Liver (tissue), 9 donors: ENCODE measurements around the gene EIF4G3. TPM values are rescaled to one million over a fixed set of nuclear protein-coding genes. Genes with fewer than 3 reads are reported as not detected.

Experiments used
- DNase-seq: peaks from one replicate; pipeline ENCODE4 v3.0.0-alpha.2; 2017; ENCODE audit warnings: low spot score
- H3K27ac ChIP-seq, 2 donors: one replicate each; pipeline ENCODE4 v1.7.0; 2013; ENCODE audit warnings: inconsistent platforms in 2 of 2, low read length in 2 of 2, control low read depth in 1 of 2, low read depth in 1 of 2, mild to moderate bottlenecking in 1 of 2
- H3K27me3 ChIP-seq, 4 donors: one replicate each; pipeline versions ENCODE4 v1.6.1 to v1.7.0; 2013; ENCODE audit warnings: low read length in 3 of 4, inconsistent platforms in 1 of 4, mild to moderate bottlenecking in 1 of 4, moderate library complexity in 1 of 4; ENCODE audit not compliant: control insufficient read depth in 4 of 4, insufficient read depth in 4 of 4
- H3K36me3 ChIP-seq, 4 donors: one replicate each; pipeline versions ENCODE4 v1.6.1 to v1.7.0; 2013; ENCODE audit warnings: low read length in 3 of 4, mild to moderate bottlenecking in 3 of 4, low read depth in 1 of 4, moderate library complexity in 1 of 4; ENCODE audit not compliant: control insufficient read depth in 4 of 4, insufficient read depth in 3 of 4
- H3K4me1 ChIP-seq, 4 donors: one replicate each; pipeline versions ENCODE4 v1.6.1 to v1.7.0; 2013; ENCODE audit warnings: low read length in 3 of 4, mild to moderate bottlenecking in 3 of 4, moderate library complexity in 1 of 4; ENCODE audit not compliant: control insufficient read depth in 4 of 4, insufficient read depth in 4 of 4
- H3K4me3 ChIP-seq, 3 donors: one replicate each; pipeline versions ENCODE4 v1.6.1 to v1.7.0; 2013; ENCODE audit warnings: low read length in 3 of 3, control low read depth in 1 of 3, low read depth in 1 of 3, mild to moderate bottlenecking in 1 of 3
- H3K9ac ChIP-seq, 2 donors: one replicate each; pipeline ENCODE4 v1.7.0; 2013; ENCODE audit warnings: low read length in 2 of 2, mild to moderate bottlenecking in 2 of 2, moderate library complexity in 2 of 2, control low read depth in 1 of 2, low read depth in 1 of 2
- H3K9me3 ChIP-seq, 4 donors: one replicate each; pipeline versions ENCODE4 v1.6.1 to v1.7.0; 2013; ENCODE audit warnings: low read length in 3 of 4; ENCODE audit not compliant: control insufficient read depth in 4 of 4
- EGR1 ChIP-seq, 2 donors: IDR thresholded peaks; 2 replicates each; pipeline ENCODE4 v1.6.1; 2016 to 2018; ENCODE audit warnings: antibody characterized with exemption in 2 of 2, low read depth in 2 of 2
- FOXA1 ChIP-seq: IDR thresholded peaks from 2 replicates; pipeline ENCODE4 v1.6.1; 2016; ENCODE audit warnings: antibody characterized with exemption
- FOXA2 ChIP-seq: IDR thresholded peaks from 2 replicates; pipeline ENCODE4 v1.6.1; 2016; ENCODE audit warnings: antibody characterized with exemption
- HNF4A ChIP-seq, 2 donors: conservative IDR thresholded peaks; 2 replicates each; pipeline ENCODE4 v1.6.1; 2016; ENCODE audit warnings: antibody characterized with exemption in 2 of 2, mild to moderate bottlenecking in 2 of 2
- HNF4G ChIP-seq: IDR thresholded peaks from 2 replicates; pipeline ENCODE4 v1.6.1; 2016; ENCODE audit warnings: antibody characterized with exemption
- NR2F2 ChIP-seq: IDR thresholded peaks from 2 replicates; pipeline ENCODE4 v1.6.1; 2016; ENCODE audit warnings: antibody characterized with exemption
- RAD21 ChIP-seq, 2 donors: IDR thresholded peaks; 2 replicates each; pipeline ENCODE4 v1.6.1; 2016; ENCODE audit warnings: antibody characterized with exemption in 2 of 2, mild to moderate bottlenecking in 2 of 2
- RXRA ChIP-seq, 2 donors: IDR thresholded peaks; 2 replicates each; pipeline ENCODE4 v1.6.1; 2017 to 2018; ENCODE audit warnings: antibody characterized with exemption in 2 of 2, mild to moderate bottlenecking in 1 of 2
- SP1 ChIP-seq: IDR thresholded peaks from 2 replicates; pipeline ENCODE4 v1.6.1; 2018; ENCODE audit warnings: antibody characterized with exemption, mild to moderate bottlenecking
- TAF1 ChIP-seq: conservative IDR thresholded peaks from 2 replicates; pipeline ENCODE4 v1.6.1; 2016; ENCODE audit warnings: antibody characterized with exemption, mild to moderate bottlenecking
- YY1 ChIP-seq: IDR thresholded peaks from 2 replicates; pipeline ENCODE4 v1.6.1; 2016; ENCODE audit warnings: antibody characterized with exemption, mild to moderate bottlenecking
- WGBS: extraction: QIAGEN DNeasy Blood & Tissue Kit; methylation state at CpG from one replicate; pipeline ENCODE4 v1.1.7; 2013; 5-methylcytosine and 5-hydroxymethylcytosine counted together
- polyA plus RNA-seq, 2 donors: library from polyadenylated mRNA; stranded (reverse) in 1 of 2; unstranded in 1 of 2; fragments of 200-250 nt in 1 of 2; fragments of >200 nt in 1 of 2; fragmentation: Nextera tagmentation in 1 of 2; extraction: Ambion mirVana in 1 of 2; gene quantifications; one replicate each; pipeline versions ENCODE4 v1.2.1 to v1.2.3, GENCODE V29; 2013 to 2015
- total RNA-seq, 2 donors: library from RNA; depleted of rRNA; stranded (reverse); fragments of >200 nt; gene quantifications; one replicate each; pipeline ENCODE4 v1.2.3, GENCODE V29; 2014
- TF ChIP-seq, protein P1 (sequence below): IDR thresholded peaks from 2 replicates; pipeline ENCODE4 v1.6.1; 2016; ENCODE audit warnings: antibody characterized with exemption
- TF ChIP-seq, protein P2 (sequence below): IDR thresholded peaks from 2 replicates; pipeline ENCODE4 v1.6.1; 2016; ENCODE audit warnings: antibody characterized with exemption
- TF ChIP-seq, protein P3 (sequence below): IDR thresholded peaks from 2 replicates; pipeline ENCODE4 v1.6.1; 2016; ENCODE audit warnings: antibody characterized with exemption, mild to moderate bottlenecking
- TF ChIP-seq, protein P4 (sequence below): IDR thresholded peaks from 2 replicates; pipeline ENCODE4 v1.6.1; 2016; ENCODE audit warnings: antibody characterized with exemption
- donor health status: healthy.
- donor health status: healthy.
- donor health status: healthy.
- donor health status: healthy.
- donor health status: healthy.

Gene EIF4G3
- total and polyA plus RNA-seq, 4 donors = 7.6 to 22.8 (median 11.7) TPM

DNA sequence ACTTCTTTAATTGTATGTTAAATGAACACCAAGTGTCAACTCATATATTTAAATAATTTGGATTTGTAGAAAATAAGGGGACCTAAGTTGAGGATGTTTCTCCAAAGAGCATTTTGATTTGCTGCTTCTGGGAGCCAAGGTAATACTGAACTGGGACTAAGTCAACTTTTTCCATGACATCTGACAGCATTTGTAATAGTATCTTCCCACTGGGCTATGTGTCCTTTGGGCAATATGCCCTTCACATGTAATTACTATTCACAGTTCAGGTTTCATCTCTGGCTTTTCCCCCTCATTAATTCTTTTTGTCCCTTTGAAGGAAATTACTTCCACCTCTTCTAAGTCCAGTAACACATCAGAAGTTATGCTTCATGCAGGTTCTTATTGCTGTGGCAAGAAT lies 352.9 kb downstream of the EIF4G3 start:
- H3K27ac ChIP-seq = no peak overlapping the region
- no peaks in the 10 kb centered on the region for H3K27me3 ChIP-seq
- TF ChIP-seq, protein P1, sequence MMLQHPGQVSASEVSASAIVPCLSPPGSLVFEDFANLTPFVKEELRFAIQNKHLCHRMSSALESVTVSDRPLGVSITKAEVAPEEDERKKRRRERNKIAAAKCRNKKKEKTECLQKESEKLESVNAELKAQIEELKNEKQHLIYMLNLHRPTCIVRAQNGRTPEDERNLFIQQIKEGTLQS = no peak
- TF ChIP-seq RAD21 (IDR thresholded peaks at IDR 0.05) = no peak
- TF ChIP-seq EGR1 (IDR thresholded peaks at IDR 0.05; ENCODE audit: low read depth in 2 of 2) = no peak
- H3K36me3 ChIP-seq = peaks cover 1 to 17% (median 13%) of the 10 kb centered on the region in 4 donors
- H3K9me3 ChIP-seq = no peaks in the 10 kb centered on the region
- no peak overlapping the region for H3K9ac ChIP-seq
- H3K4me3 ChIP-seq = no peak overlapping the region
- no peaks in the 10 kb centered on the region for H3K4me1 ChIP-seq
- DNase-seq = no peak

DNA sequence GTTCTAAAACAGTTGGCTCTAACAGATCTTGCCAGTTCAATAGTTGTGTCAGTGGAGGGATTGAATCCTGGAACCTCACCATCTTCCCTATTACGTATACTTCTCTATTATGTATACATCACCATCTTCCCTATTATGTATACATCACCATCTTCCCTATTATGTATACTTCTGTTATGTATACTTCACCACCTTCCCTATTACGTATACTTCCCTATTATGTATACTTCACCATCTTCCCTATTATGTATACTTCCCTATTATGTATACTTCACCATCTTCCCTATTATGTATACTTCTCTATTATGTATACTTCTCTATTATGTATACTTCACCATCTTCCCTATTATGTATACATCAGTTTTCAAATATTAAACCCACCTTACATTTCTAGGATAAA lies 355.2 kb downstream of the EIF4G3 start:
- H3K27ac ChIP-seq = no peak overlapping the region
- no peak overlapping the region for H3K9ac ChIP-seq
- H3K27me3 ChIP-seq = no peaks in the 10 kb centered on the region
- no peaks in the 10 kb centered on the region for H3K9me3 ChIP-seq
- no peaks in the 10 kb centered on the region for H3K4me1 ChIP-seq
- H3K36me3 ChIP-seq = peaks cover 0 to 16% (median 7%) of the 10 kb centered on the region in 4 donors
- DNase-seq = no peak
- TF ChIP-seq, protein P1 = no peak
- TF ChIP-seq, protein P2, sequence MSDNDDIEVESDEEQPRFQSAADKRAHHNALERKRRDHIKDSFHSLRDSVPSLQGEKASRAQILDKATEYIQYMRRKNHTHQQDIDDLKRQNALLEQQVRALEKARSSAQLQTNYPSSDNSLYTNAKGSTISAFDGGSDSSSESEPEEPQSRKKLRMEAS = no peak
- no peak for TF ChIP-seq SP1
- TF ChIP-seq TAF1 = no peak
- no peak for TF ChIP-seq FOXA1
- TF ChIP-seq HNF4A (conservative IDR thresholded peaks at IDR 0.05) = no peak
- no peak for TF ChIP-seq NR2F2
- no peak for TF ChIP-seq RXRA (IDR thresholded peaks at IDR 0.05)
- no peak for TF ChIP-seq YY1
- TF ChIP-seq HNF4G = no peak
- TF ChIP-seq, protein P3, sequence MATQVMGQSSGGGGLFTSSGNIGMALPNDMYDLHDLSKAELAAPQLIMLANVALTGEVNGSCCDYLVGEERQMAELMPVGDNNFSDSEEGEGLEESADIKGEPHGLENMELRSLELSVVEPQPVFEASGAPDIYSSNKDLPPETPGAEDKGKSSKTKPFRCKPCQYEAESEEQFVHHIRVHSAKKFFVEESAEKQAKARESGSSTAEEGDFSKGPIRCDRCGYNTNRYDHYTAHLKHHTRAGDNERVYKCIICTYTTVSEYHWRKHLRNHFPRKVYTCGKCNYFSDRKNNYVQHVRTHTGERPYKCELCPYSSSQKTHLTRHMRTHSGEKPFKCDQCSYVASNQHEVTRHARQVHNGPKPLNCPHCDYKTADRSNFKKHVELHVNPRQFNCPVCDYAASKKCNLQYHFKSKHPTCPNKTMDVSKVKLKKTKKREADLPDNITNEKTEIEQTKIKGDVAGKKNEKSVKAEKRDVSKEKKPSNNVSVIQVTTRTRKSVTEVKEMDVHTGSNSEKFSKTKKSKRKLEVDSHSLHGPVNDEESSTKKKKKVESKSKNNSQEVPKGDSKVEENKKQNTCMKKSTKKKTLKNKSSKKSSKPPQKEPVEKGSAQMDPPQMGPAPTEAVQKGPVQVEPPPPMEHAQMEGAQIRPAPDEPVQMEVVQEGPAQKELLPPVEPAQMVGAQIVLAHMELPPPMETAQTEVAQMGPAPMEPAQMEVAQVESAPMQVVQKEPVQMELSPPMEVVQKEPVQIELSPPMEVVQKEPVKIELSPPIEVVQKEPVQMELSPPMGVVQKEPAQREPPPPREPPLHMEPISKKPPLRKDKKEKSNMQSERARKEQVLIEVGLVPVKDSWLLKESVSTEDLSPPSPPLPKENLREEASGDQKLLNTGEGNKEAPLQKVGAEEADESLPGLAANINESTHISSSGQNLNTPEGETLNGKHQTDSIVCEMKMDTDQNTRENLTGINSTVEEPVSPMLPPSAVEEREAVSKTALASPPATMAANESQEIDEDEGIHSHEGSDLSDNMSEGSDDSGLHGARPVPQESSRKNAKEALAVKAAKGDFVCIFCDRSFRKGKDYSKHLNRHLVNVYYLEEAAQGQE = no peak
- TF ChIP-seq, protein P4, sequence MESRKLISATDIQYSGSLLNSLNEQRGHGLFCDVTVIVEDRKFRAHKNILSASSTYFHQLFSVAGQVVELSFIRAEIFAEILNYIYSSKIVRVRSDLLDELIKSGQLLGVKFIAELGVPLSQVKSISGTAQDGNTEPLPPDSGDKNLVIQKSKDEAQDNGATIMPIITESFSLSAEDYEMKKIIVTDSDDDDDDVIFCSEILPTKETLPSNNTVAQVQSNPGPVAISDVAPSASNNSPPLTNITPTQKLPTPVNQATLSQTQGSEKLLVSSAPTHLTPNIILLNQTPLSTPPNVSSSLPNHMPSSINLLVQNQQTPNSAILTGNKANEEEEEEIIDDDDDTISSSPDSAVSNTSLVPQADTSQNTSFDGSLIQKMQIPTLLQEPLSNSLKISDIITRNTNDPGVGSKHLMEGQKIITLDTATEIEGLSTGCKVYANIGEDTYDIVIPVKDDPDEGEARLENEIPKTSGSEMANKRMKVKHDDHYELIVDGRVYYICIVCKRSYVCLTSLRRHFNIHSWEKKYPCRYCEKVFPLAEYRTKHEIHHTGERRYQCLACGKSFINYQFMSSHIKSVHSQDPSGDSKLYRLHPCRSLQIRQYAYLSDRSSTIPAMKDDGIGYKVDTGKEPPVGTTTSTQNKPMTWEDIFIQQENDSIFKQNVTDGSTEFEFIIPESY = no peak
- TF ChIP-seq EGR1 (IDR thresholded peaks at IDR 0.05; ENCODE audit: low read depth in 2 of 2) = no peak
- TF ChIP-seq FOXA2 = no peak
- WGBS = 46% methylated on average over 2 of the region's 2 CpGs
- no peak overlapping the region for H3K4me3 ChIP-seq
